HL-60 (cell line): Measurements from ENCODE around the gene PTPN1.
"Not testable (repeated sequence)": the region's sequence is repeated elsewhere in the genome, so short reads cannot be mapped to it uniquely, and the experiment has no call there.

Experiments used
- GABPA ChIP-seq: IDR thresholded peaks from 2 replicates; pipeline ENCODE4 v1.6.1; 2012; ENCODE audit warnings: low read depth
- POLR2AphosphoS5 ChIP-seq: IDR thresholded peaks from 2 replicates; pipeline ENCODE4 v1.6.1; 2012; ENCODE audit warnings: low read depth
- SPI1 ChIP-seq: IDR thresholded peaks from 2 replicates; pipeline ENCODE4 v1.6.1; 2012; ENCODE audit warnings: low read depth, mild to moderate bottlenecking, borderline replicate concordance
- TF ChIP-seq, protein P1 (sequence below): IDR thresholded peaks from one replicate; pipeline ENCODE4 v1.5.1; 2011; ENCODE audit warnings: low read length, control low read depth, inconsistent platforms; ENCODE audit not compliant: insufficient read depth
- TF ChIP-seq, protein P2 (sequence below): IDR thresholded peaks from 2 replicates; pipeline ENCODE4 v1.6.1; 2012; ENCODE audit warnings: low read depth; ENCODE audit not compliant: insufficient replicate concordance

DNA sequence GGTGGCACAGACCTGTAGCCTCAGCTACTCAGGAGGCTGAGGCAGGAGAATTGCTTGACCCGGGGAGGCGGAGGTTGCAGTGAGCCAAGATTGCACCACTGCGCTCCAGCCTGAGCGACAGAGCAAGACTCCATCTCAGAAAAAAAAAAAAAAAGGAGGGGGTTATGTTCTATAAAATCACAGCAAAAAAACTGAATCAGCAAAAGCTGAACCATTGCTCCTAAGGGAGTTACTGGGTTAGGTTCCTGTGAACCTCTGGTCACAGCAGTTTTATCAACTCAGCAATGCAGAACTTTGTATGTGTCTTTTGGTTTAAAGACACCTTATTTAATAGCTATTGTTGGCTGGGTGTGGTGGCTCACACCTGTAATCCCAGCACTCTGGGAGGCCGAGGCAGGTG lies 88.6 kb downstream of the PTPN1 start:
- TF ChIP-seq, protein P1, sequence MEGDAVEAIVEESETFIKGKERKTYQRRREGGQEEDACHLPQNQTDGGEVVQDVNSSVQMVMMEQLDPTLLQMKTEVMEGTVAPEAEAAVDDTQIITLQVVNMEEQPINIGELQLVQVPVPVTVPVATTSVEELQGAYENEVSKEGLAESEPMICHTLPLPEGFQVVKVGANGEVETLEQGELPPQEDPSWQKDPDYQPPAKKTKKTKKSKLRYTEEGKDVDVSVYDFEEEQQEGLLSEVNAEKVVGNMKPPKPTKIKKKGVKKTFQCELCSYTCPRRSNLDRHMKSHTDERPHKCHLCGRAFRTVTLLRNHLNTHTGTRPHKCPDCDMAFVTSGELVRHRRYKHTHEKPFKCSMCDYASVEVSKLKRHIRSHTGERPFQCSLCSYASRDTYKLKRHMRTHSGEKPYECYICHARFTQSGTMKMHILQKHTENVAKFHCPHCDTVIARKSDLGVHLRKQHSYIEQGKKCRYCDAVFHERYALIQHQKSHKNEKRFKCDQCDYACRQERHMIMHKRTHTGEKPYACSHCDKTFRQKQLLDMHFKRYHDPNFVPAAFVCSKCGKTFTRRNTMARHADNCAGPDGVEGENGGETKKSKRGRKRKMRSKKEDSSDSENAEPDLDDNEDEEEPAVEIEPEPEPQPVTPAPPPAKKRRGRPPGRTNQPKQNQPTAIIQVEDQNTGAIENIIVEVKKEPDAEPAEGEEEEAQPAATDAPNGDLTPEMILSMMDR: not testable (repeated sequence)
- TF ChIP-seq, protein P2, sequence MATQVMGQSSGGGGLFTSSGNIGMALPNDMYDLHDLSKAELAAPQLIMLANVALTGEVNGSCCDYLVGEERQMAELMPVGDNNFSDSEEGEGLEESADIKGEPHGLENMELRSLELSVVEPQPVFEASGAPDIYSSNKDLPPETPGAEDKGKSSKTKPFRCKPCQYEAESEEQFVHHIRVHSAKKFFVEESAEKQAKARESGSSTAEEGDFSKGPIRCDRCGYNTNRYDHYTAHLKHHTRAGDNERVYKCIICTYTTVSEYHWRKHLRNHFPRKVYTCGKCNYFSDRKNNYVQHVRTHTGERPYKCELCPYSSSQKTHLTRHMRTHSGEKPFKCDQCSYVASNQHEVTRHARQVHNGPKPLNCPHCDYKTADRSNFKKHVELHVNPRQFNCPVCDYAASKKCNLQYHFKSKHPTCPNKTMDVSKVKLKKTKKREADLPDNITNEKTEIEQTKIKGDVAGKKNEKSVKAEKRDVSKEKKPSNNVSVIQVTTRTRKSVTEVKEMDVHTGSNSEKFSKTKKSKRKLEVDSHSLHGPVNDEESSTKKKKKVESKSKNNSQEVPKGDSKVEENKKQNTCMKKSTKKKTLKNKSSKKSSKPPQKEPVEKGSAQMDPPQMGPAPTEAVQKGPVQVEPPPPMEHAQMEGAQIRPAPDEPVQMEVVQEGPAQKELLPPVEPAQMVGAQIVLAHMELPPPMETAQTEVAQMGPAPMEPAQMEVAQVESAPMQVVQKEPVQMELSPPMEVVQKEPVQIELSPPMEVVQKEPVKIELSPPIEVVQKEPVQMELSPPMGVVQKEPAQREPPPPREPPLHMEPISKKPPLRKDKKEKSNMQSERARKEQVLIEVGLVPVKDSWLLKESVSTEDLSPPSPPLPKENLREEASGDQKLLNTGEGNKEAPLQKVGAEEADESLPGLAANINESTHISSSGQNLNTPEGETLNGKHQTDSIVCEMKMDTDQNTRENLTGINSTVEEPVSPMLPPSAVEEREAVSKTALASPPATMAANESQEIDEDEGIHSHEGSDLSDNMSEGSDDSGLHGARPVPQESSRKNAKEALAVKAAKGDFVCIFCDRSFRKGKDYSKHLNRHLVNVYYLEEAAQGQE: not testable (repeated sequence)
- not testable (repeated sequence) for TF ChIP-seq POLR2AphosphoS5, GABPA, SPI1
